Epithelial cell of proximal tubule (primary cell): ENCODE measurements around the gene LRRC42. TPM values are rescaled to one million over a fixed set of nuclear protein-coding genes. Genes with fewer than 3 reads are reported as not detected.

Source experiments
- DNase-seq: peaks from one replicate; pipeline ENCODE4 v3.0.0-alpha.2; 2011; ENCODE audit warnings: low read depth
- H3K4me3 ChIP-seq: 2 replicates; pipeline ENCODE4 v1.5.1; 2011; ENCODE audit warnings: low read depth, mild to moderate bottlenecking, low read length
- total RNA-seq: library from RNA; depleted of rRNA; stranded (reverse); fragments of >200 nt; gene quantifications from 2 replicates; pipeline ENCODE4 v1.2.3, GENCODE V29; 2015
- TF ChIP-seq, protein P1 (sequence below): conservative IDR thresholded peaks from 2 replicates; pipeline ENCODE4 v1.5.1; 2012; ENCODE audit warnings: low read depth, mild to moderate bottlenecking, low read length

LRRC42 gene
- 46.7 and 48.0 TPM in 2 replicates for total RNA-seq

DNA sequence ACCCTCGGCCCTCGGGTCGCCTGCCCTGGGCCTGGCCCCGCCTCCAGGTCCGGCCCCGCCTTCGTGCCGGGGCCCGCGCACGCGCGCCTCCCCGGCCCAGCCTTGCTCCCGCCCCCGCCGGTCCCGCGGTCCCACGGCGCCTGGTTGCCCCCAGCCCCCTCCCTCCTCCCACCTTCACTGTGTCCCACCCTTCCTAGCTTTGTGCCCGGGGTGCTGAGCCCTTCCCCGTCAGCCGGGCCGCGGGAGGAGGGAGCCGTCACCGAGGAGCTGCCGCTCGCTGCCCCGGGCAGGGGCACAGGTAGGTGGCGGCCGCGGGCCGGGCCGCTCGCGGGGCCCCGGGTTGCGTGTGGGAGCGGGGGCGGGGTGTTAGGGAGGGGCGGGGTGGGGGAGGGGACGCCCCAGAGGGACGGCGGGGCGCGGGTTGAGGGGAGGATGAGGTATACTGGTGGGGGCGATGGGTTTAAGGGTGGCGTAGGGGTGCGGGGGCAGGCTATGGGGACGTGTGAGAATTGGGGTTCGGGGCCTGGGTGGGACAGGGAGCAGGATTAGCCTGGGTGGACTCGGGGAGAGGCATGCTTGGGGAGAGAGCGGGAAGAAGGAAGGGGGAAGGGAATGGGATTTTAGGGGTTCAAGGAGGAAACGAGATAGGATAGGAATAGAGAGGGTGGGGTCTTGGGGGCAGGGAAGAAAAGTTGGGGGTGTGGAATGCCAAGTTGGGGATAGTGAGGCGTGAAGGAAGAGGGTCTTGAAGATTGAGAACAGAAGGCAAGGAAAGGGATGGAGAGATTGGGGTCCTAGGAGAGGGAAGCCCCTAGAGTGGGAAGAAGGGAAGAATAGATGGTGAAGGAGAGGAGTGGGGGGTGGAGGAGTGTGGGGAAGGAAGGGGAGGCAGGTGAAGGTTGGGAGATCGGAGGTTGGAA lies at the start of gene LRRC42:
Gene LRRC42 (plus strand): TSS at position 99 of the 920 bp plus-strand sequence. CDS start 5,650 bp downstream, outside the sequence.
- TF ChIP-seq, protein P1, sequence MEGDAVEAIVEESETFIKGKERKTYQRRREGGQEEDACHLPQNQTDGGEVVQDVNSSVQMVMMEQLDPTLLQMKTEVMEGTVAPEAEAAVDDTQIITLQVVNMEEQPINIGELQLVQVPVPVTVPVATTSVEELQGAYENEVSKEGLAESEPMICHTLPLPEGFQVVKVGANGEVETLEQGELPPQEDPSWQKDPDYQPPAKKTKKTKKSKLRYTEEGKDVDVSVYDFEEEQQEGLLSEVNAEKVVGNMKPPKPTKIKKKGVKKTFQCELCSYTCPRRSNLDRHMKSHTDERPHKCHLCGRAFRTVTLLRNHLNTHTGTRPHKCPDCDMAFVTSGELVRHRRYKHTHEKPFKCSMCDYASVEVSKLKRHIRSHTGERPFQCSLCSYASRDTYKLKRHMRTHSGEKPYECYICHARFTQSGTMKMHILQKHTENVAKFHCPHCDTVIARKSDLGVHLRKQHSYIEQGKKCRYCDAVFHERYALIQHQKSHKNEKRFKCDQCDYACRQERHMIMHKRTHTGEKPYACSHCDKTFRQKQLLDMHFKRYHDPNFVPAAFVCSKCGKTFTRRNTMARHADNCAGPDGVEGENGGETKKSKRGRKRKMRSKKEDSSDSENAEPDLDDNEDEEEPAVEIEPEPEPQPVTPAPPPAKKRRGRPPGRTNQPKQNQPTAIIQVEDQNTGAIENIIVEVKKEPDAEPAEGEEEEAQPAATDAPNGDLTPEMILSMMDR, result peak; percentile 33
- H3K4me3 ChIP-seq, result peak within 1 kb of the TSS; percentile 76
- no peak for DNase-seq

GRCh38 chr1:53896635-53897229 lies 49.4 kb upstream of the LRRC42 start:
- TF ChIP-seq, protein P1, result no peak
- no peak overlapping the region for H3K4me3 ChIP-seq
- peak; percentile 92 for DNase-seq

DNA sequence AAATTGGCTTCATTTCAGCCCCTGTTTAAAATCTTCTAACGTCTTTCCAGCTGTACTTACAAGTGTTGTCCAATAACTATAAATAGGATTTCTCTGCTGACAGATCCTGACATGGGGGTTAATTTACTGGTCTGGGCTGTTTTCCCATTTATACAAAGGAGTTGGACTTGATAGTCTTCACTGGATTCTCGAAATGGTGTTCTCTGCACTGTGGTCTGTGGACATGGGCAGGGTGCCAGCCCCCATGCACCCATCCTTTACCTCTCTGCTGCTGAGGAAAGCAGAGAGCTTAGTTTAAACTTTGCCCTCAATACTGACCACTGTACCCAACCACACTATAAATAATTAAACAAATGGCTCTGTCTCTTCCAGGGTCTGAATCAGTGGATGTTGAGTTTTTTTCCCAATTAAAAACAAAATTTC lies 46.9 kb upstream of the LRRC42 start:
- no peak overlapping the region for H3K4me3 ChIP-seq
- DNase-seq, result peak; percentile 64
- TF ChIP-seq, protein P1, result no peak

GRCh38 chr1:53899708-53900107 lies 46.4 kb upstream of the LRRC42 start:
- no peak overlapping the region for H3K4me3 ChIP-seq
- DNase-seq, result no peak
- TF ChIP-seq, protein P1, result no peak

GRCh38 chr1:53902235-53903138 lies 43.7 kb upstream of the LRRC42 start:
- no peak for DNase-seq
- TF ChIP-seq, protein P1, result no peak
- no peak overlapping the region for H3K4me3 ChIP-seq

DNA sequence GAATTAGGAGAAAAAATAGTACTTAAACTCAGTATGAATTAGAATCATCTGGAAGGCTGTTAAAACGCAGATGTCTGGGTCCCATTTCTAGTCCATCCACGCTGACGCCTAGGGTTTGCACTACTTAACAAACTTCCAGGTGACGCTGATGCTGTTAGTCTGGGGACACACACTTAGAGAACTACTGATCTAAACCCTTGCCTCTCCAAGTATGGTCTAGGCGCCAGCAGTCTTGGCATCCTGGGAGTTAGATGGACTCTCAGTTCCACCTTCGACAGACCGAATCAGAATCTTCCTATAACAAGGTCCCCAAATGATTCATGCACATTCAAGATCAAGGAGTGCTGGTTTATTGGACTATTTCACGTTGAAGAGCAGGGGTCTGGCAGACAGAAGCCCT lies 40.6 kb upstream of the LRRC42 start:
- TF ChIP-seq, protein P1, result no peak
- H3K4me3 ChIP-seq, result no peak overlapping the region
- DNase-seq, result no peak
